Sigmoid colon (tissue), 7 donors: ENCODE data around the gene EYA3. TPM values are rescaled to one million over a fixed set of nuclear protein-coding genes. Genes with fewer than 3 reads are reported as not detected.

Source experiments
- DNase-seq: peaks from one replicate; pipeline ENCODE4 v3.0.0-alpha.2; 2019
- H3K27ac ChIP-seq, 4 donors: fragments of 200-600 bp; sonication (generic); one replicate each; pipeline ENCODE4 v1.5.1; 2016 to 2019; ENCODE audit warnings: mild to moderate bottlenecking in 1 of 4
- H3K27me3 ChIP-seq, 3 donors: fragments of 200-600 bp; sonication (generic); one replicate each; pipeline ENCODE4 v1.5.1; 2019; ENCODE audit warnings: mild to moderate bottlenecking in 1 of 3
- H3K36me3 ChIP-seq, 4 donors: fragments of 200-600 bp; sonication (generic); one replicate each; pipeline ENCODE4 v1.5.1; 2016 to 2019
- H3K4me1 ChIP-seq, 4 donors: fragments of 200-600 bp; sonication (generic); one replicate each; pipeline ENCODE4 v1.5.1; 2017 to 2019
- H3K4me3 ChIP-seq, 4 donors: fragments of 200-600 bp; sonication (generic); one replicate each; pipeline ENCODE4 v1.5.1; 2017 to 2019; ENCODE audit warnings: mild to moderate bottlenecking in 2 of 4, moderate library complexity in 1 of 4
- H3K9me3 ChIP-seq, 4 donors: fragments of 200-600 bp in 3 of 4; sonication (generic) in 3 of 4; one replicate each; pipeline versions ENCODE4 v1.5.1 to v1.6.1; 2013 to 2019
- EP300 ChIP-seq, 4 donors: sonication (generic); formaldehyde crosslinking; IDR thresholded peaks; one replicate each; pipeline ENCODE4 v1.6.1; 2017; ENCODE audit warnings: antibody characterized with exemption in 4 of 4
- POLR2A ChIP-seq, 2 donors: fragments of 450-650 bp; IDR thresholded peaks; one replicate each; pipeline ENCODE4 v1.6.1; 2016; ENCODE audit warnings: antibody characterized with exemption in 2 of 2, mild to moderate bottlenecking in 2 of 2, moderate library complexity in 2 of 2
- POLR2AphosphoS5 ChIP-seq, 4 donors: sonication (generic); formaldehyde crosslinking; IDR thresholded peaks; one replicate each; pipeline ENCODE4 v1.6.1; 2017; ENCODE audit warnings: antibody characterized with exemption in 4 of 4
- WGBS, 2 donors: extraction: QIAGEN DNeasy Blood & Tissue Kit; methylation state at CpG; one replicate each; pipeline ENCODE4 v1.1.7; 2013; 5-methylcytosine and 5-hydroxymethylcytosine counted together
- intact Hi-C: fragments of 100-400 bp; cut with DNase I; formaldehyde crosslinking; loops from one replicate; pipeline ENCODE4 v1.15.1; 2023
- polyA plus RNA-seq, 3 donors: library from polyadenylated mRNA; stranded (reverse); fragments of 200-250 nt; gene quantifications; one replicate each; pipeline ENCODE4 v1.2.3, GENCODE V29; 2013
- total RNA-seq, 4 donors: library from RNA; depleted of rRNA; stranded (reverse); fragments of >200 nt; gene quantifications; one replicate each; pipeline ENCODE4 v1.1.0, GENCODE V29; 2016
- TF ChIP-seq, protein P1 (sequence below), 4 experiments: fragments of 450-650 bp in 3 of 4; fragments of 200-600 bp in 1 of 4; IDR thresholded peaks; one replicate each; pipeline ENCODE4 v1.5.1; 2016 to 2019; ENCODE audit warnings: antibody characterized with exemption in 4 of 4, mild to moderate bottlenecking in 3 of 4, moderate library complexity in 2 of 4
- donor health status: healthy with polysubstance abuse.
- donor health status: Bipolar disorder and iron deficiency.
- donor health status: healthy.

Gene EYA3
- total and polyA plus RNA-seq, 7 donors = 2.4 to 10.0 (median 7.9) TPM

DNA sequence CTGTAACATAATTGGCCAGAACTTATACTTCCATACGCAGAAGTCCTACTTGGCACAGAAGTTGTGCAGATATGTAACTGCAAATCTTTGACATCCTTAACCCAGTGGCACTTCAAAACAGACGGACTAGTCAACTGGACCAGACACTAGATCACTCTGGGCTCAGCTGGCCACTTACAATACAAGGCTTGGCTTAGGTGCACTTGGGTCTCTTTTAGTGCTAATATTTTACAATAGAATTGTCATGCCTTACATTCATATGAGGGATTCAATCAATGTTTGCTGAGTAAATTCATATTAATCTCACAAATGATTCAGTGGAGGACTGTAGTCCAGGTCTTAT, 108.6 kb downstream of the EYA3 start:
- no peak overlapping the region for H3K4me3 ChIP-seq
- intact Hi-C loops = loop anchor here (1.0 kb wide), 1 partner anchor 122 kb away; no protein-coding TSS in a partner anchor
- H3K4me1 ChIP-seq = peaks cover 0 to 2% (median 0%) of the 10 kb centered on the region in 4 donors
- no peaks in the 10 kb centered on the region for H3K9me3 ChIP-seq
- no peak for DNase-seq
- H3K27me3 ChIP-seq = no peaks in the 10 kb centered on the region
- 14 to 25% methylated on average over 2 of the region's 2 CpGs for WGBS, 2 donors
- TF ChIP-seq EP300 (IDR thresholded peaks at IDR 0.05) (no peak), POLR2AphosphoS5 (IDR thresholded peaks at IDR 0.05) (no peak)
- TF ChIP-seq, protein P1, sequence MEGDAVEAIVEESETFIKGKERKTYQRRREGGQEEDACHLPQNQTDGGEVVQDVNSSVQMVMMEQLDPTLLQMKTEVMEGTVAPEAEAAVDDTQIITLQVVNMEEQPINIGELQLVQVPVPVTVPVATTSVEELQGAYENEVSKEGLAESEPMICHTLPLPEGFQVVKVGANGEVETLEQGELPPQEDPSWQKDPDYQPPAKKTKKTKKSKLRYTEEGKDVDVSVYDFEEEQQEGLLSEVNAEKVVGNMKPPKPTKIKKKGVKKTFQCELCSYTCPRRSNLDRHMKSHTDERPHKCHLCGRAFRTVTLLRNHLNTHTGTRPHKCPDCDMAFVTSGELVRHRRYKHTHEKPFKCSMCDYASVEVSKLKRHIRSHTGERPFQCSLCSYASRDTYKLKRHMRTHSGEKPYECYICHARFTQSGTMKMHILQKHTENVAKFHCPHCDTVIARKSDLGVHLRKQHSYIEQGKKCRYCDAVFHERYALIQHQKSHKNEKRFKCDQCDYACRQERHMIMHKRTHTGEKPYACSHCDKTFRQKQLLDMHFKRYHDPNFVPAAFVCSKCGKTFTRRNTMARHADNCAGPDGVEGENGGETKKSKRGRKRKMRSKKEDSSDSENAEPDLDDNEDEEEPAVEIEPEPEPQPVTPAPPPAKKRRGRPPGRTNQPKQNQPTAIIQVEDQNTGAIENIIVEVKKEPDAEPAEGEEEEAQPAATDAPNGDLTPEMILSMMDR (IDR thresholded peaks at IDR 0.05) = peak in 1 of 4 experiments; percentile 44
- H3K36me3 ChIP-seq = peaks cover 0 to 30% (median under 1%) of the 10 kb centered on the region in 4 donors
- H3K27ac ChIP-seq = peak overlapping the region in 1 of 4 donors; percentile 28

DNA sequence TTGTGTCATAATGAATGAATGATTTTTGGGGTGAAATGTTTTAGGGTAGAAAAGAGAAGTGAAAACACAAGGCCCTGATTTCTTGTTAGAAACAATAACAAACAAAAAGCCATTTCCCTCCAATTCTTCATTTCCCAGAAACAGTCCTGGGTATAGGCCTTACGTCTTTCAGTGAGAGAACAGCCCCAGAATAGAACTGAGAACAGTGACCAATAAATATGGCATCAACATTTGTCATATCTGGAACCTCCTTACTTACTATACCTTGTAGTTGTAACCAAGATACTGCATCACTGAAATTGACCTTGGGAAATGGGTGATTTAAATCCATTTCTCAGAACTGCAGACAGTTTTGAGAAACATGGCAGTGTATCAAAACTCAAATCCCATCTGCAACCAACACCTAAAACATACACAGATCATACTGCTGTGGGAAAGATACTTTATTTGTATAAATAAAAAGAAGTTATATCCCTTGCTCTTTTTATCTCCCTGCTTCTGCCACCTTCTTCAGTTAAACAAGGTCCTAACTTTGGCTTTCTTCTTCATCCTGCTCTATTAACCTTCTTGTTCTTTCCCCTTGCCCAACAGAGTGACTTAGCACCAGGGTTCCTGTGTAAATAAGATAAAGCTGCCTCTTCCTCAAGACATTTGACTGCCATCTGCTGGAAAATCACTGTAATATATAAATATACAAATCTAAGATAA, 109.1 kb downstream of the EYA3 start:
- intact Hi-C loops = loop anchor here (1.0 kb wide), 1 partner anchor 121 kb away; no protein-coding TSS in a partner anchor
- peak overlapping the region in 1 of 4 donors; percentile 28 for H3K27ac ChIP-seq
- WGBS, 2 donors = 72 to 86% methylated on average over 1 of the region's 1 CpG

DNA sequence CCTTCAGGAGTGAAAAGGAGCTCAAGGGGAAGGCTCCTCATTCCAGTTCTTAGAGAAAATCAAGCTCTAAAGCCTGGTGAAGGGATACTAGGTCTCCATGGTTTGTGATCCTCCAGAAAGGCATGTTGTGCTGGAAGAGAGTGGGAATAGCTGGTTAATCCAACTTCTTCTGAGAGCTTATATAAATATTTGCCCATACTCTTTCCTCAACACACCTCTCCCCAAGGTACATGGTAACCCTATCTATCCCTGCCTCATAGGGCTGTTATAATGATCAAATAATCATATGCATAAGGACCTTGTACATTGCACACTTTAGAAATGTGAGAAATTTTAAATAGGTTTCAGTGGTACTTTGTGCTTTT, 114.0 kb downstream of the EYA3 start:
- no peak for DNase-seq
- Histone ChIP-seq H3K27ac (no peak overlapping the region), H3K9me3 (no peaks in the 10 kb centered on the region), H3K4me3 (no peak overlapping the region), H3K36me3 (peaks cover 0 to 51% (median 4%) of the 10 kb centered on the region in 4 donors), H3K27me3 (no peaks in the 10 kb centered on the region), H3K4me1 (peaks cover 0 to 18% (median 16%) of the 10 kb centered on the region in 4 donors)
- TF ChIP-seq EP300 (IDR thresholded peaks at IDR 0.05) (no peak), POLR2AphosphoS5 (IDR thresholded peaks at IDR 0.05) (no peak), POLR2A (IDR thresholded peaks at IDR 0.05) (no peak)
- TF ChIP-seq, protein P1 (IDR thresholded peaks at IDR 0.05) = no peak
- intact Hi-C loops = no loop called here

More for the DNA sequence above, 109.1 kb downstream of the EYA3 start:
- H3K9me3 ChIP-seq = no peaks in the 10 kb centered on the region
- H3K36me3 ChIP-seq = peaks cover 0 to 34% (median 3%) of the 10 kb centered on the region in 4 donors
- TF ChIP-seq POLR2AphosphoS5 (IDR thresholded peaks at IDR 0.05) (no peak), EP300 (IDR thresholded peaks at IDR 0.05) (no peak), POLR2A (IDR thresholded peaks at IDR 0.05) (no peak)
- TF ChIP-seq, protein P1 (IDR thresholded peaks at IDR 0.05) = peak in 3 of 4 experiments; percentile 33 to 54 (median 39)
- H3K27me3 ChIP-seq = no peaks in the 10 kb centered on the region
- H3K4me3 ChIP-seq = no peak overlapping the region
- H3K4me1 ChIP-seq = peaks cover 0 to 2% (median 0%) of the 10 kb centered on the region in 4 donors
- no peak for DNase-seq

DNA sequence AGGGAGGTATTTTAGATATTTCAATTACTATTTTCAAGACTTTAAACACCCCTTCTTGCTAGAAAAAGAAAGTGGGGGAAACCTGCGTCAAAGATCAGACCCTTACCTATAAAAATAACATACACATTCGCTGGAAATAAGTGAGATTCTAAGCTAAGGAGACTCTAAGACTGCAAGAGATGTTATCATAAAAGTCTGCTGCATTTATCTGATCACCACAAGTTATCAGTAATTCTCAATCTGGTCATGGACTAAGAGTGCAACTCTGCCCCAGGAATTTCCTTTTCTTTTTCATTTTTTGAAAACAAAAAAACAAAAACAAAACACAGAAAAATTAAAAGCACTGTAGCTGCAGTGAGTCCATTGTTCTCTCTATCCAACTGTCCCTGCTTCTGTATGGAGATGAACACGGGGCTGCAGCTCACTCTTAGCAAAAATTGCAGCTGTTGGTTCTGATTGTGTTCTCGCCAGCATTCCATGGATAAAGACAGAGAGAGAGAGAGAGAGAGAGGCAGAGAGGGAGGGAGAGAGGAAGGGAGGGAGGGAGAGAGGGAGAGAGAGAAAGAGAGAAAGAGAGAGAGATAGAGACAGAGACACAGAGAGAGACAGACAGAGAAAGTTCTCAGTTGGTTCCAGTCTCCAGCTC, 114.5 kb downstream of the EYA3 start:
- Histone ChIP-seq H3K9me3 (no peaks in the 10 kb centered on the region), H3K36me3 (peaks cover 0 to 51% (median 4%) of the 10 kb centered on the region in 4 donors), H3K4me3 (no peak overlapping the region), H3K27ac (no peak overlapping the region), H3K27me3 (no peaks in the 10 kb centered on the region), H3K4me1 (peaks cover 0 to 19% (median 18%) of the 10 kb centered on the region in 4 donors)
- no peak for TF ChIP-seq EP300 (IDR thresholded peaks at IDR 0.05)
- TF ChIP-seq, protein P1 (IDR thresholded peaks at IDR 0.05) = no peak
- no peak for TF ChIP-seq POLR2A (IDR thresholded peaks at IDR 0.05)
- no peak for TF ChIP-seq POLR2AphosphoS5 (IDR thresholded peaks at IDR 0.05)
- no peak for DNase-seq
- 92% methylated on average over 4 of the region's 4 CpGs for WGBS, 2 donors
- intact Hi-C loops = no loop called here
